ENCODE measurements around the gene BLCAP. TPM values are rescaled to one million over a fixed set of nuclear protein-coding genes. Genes with fewer than 3 reads are reported as not detected.
"Not testable (repeated sequence)": the region's sequence is repeated elsewhere in the genome, so short reads cannot be mapped to it uniquely, and the experiment has no call there.

BLCAP gene
- total RNA-seq, 2 experiments from 2014 or later = 14.2 to 16.2 TPM

- H3K9me3 Mint-ChIP-seq; H3K4me1 Mint-ChIP-seq (ENCODE audit: low read depth); intact Hi-C loops (cut with micrococcal nuclease); H3K27ac Mint-ChIP-seq; CTCF ChIA-PET; H3K27me3 Mint-ChIP-seq (ENCODE audit: low read depth); H3K4me3 Mint-ChIP-seq; DNase-seq; H3K36me3 Mint-ChIP-seq (ENCODE audit: low read depth): not testable (repeated sequence)
Observed at GRCh38 chr20:37551660-37552059, 24.0 kb upstream of the BLCAP start.

- H3K36me3 Mint-ChIP-seq (ENCODE audit: low read depth); DNase-seq; H3K4me3 Mint-ChIP-seq; intact Hi-C loops (cut with micrococcal nuclease); H3K27ac Mint-ChIP-seq; H3K4me1 Mint-ChIP-seq (ENCODE audit: low read depth); H3K27me3 Mint-ChIP-seq (ENCODE audit: low read depth); H3K9me3 Mint-ChIP-seq; CTCF ChIA-PET: not testable (repeated sequence)
Observed at GRCh38 chr20:37550101-37550920, 22.6 kb upstream of the BLCAP start.

- intact Hi-C loops (cut with micrococcal nuclease) = no loop called here
- CTCF ChIA-PET = no interaction called here
- no peaks in the 10 kb centered on the region for H3K36me3 Mint-ChIP-seq (ENCODE audit: low read depth)
- no peak for DNase-seq
- H3K9me3 Mint-ChIP-seq = no peaks in the 10 kb centered on the region
- H3K27me3 Mint-ChIP-seq (ENCODE audit: low read depth) = no peaks in the 10 kb centered on the region
- no peak overlapping the region for H3K4me3 Mint-ChIP-seq
- no peak overlapping the region for H3K27ac Mint-ChIP-seq
- H3K4me1 Mint-ChIP-seq (ENCODE audit: low read depth) = peaks cover 4% of the 10 kb centered on the region
Observed at GRCh38 chr20:37547912-37548311, 20.2 kb upstream of the BLCAP start.

- Mint-ChIP-seq H3K9me3 (no peaks in the 10 kb centered on the region), H3K4me1 (ENCODE audit: low read depth) (no peaks in the 10 kb centered on the region), H3K36me3 (ENCODE audit: low read depth) (no peaks in the 10 kb centered on the region), H3K4me3 (no peak overlapping the region), H3K27ac (no peak overlapping the region), H3K27me3 (ENCODE audit: low read depth) (no peaks in the 10 kb centered on the region)
- CTCF ChIA-PET = no interaction called here
- no peak for DNase-seq
- intact Hi-C loops (cut with micrococcal nuclease) = no loop called here
Observed at GRCh38 chr20:37545516-37545915, 17.8 kb upstream of the BLCAP start.

- H3K27ac Mint-ChIP-seq = no peak overlapping the region
- intact Hi-C loops (cut with micrococcal nuclease) = no loop called here
- no peak for DNase-seq
- no peaks in the 10 kb centered on the region for H3K9me3 Mint-ChIP-seq
- no peaks in the 10 kb centered on the region for H3K36me3 Mint-ChIP-seq (ENCODE audit: low read depth)
- CTCF ChIA-PET = interaction anchor here (0.6 to 0.7 kb wide), 2 partner anchors 19 to 274 kb away, joined by 3 read pairs; no protein-coding TSS in a partner anchor
- no peaks in the 10 kb centered on the region for H3K27me3 Mint-ChIP-seq (ENCODE audit: low read depth)
- H3K4me3 Mint-ChIP-seq = no peak overlapping the region
- no peaks in the 10 kb centered on the region for H3K4me1 Mint-ChIP-seq (ENCODE audit: low read depth)
Observed at GRCh38 chr20:37544386-37544785, 16.7 kb upstream of the BLCAP start.

GRCh38 chr20:37543828-37544227 is 16.2 kb upstream of the BLCAP start:
- no peak for DNase-seq
- no peaks in the 10 kb centered on the region for H3K27me3 Mint-ChIP-seq (ENCODE audit: low read depth)
- no peaks in the 10 kb centered on the region for H3K36me3 Mint-ChIP-seq (ENCODE audit: low read depth)
- no peak overlapping the region for H3K4me3 Mint-ChIP-seq
- CTCF ChIA-PET = no interaction called here
- no peaks in the 10 kb centered on the region for H3K9me3 Mint-ChIP-seq
- intact Hi-C loops (cut with micrococcal nuclease) = no loop called here
- no peak overlapping the region for H3K27ac Mint-ChIP-seq
- H3K4me1 Mint-ChIP-seq (ENCODE audit: low read depth) = no peaks in the 10 kb centered on the region

- H3K9me3 Mint-ChIP-seq = no peaks in the 10 kb centered on the region
- H3K4me3 Mint-ChIP-seq = no peak overlapping the region
- no peaks in the 10 kb centered on the region for H3K36me3 Mint-ChIP-seq (ENCODE audit: low read depth)
- no peaks in the 10 kb centered on the region for H3K4me1 Mint-ChIP-seq (ENCODE audit: low read depth)
- H3K27ac Mint-ChIP-seq = no peak overlapping the region
- CTCF ChIA-PET = no interaction called here
- intact Hi-C loops (cut with micrococcal nuclease) = no loop called here
- DNase-seq = no peak
- H3K27me3 Mint-ChIP-seq (ENCODE audit: low read depth) = no peaks in the 10 kb centered on the region
Observed at GRCh38 chr20:37542281-37542680, 14.6 kb upstream of the BLCAP start.

- no peaks in the 10 kb centered on the region for H3K27me3 Mint-ChIP-seq (ENCODE audit: low read depth)
- H3K36me3 Mint-ChIP-seq (ENCODE audit: low read depth) = no peaks in the 10 kb centered on the region
- no peak for DNase-seq
- intact Hi-C loops (cut with micrococcal nuclease) = no loop called here
- no peaks in the 10 kb centered on the region for H3K4me1 Mint-ChIP-seq (ENCODE audit: low read depth)
- no peak overlapping the region for H3K27ac Mint-ChIP-seq
- no peak overlapping the region for H3K4me3 Mint-ChIP-seq
- CTCF ChIA-PET = no interaction called here
- H3K9me3 Mint-ChIP-seq = no peaks in the 10 kb centered on the region
Observed at GRCh38 chr20:37541326-37541725, 13.7 kb upstream of the BLCAP start.

- H3K36me3 Mint-ChIP-seq (ENCODE audit: low read depth); H3K27me3 Mint-ChIP-seq (ENCODE audit: low read depth); intact Hi-C loops (cut with micrococcal nuclease); H3K27ac Mint-ChIP-seq; H3K9me3 Mint-ChIP-seq; H3K4me3 Mint-ChIP-seq; H3K4me1 Mint-ChIP-seq (ENCODE audit: low read depth); DNase-seq: not testable (repeated sequence)
- CTCF ChIA-PET = interaction anchor here (0.6 kb wide), 1 partner anchor 495 kb away, joined by 3 read pairs; no protein-coding TSS in a partner anchor
Observed at GRCh38 chr20:37540838-37541237, 13.2 kb upstream of the BLCAP start.

GRCh38 chr20:37540001-37540400 is 12.3 kb upstream of the BLCAP start:
- Mint-ChIP-seq H3K4me1 (ENCODE audit: low read depth) (no peaks in the 10 kb centered on the region), H3K27me3 (ENCODE audit: low read depth) (no peaks in the 10 kb centered on the region), H3K4me3 (no peak overlapping the region), H3K27ac (no peak overlapping the region), H3K36me3 (ENCODE audit: low read depth) (no peaks in the 10 kb centered on the region), H3K9me3 (no peaks in the 10 kb centered on the region)
- intact Hi-C loops (cut with micrococcal nuclease) = no loop called here
- no peak for DNase-seq
- CTCF ChIA-PET = no interaction called here

- Mint-ChIP-seq H3K9me3 (no peaks in the 10 kb centered on the region), H3K36me3 (ENCODE audit: low read depth) (no peaks in the 10 kb centered on the region), H3K4me3 (no peak overlapping the region), H3K4me1 (ENCODE audit: low read depth) (peaks cover 4% of the 10 kb centered on the region), H3K27ac (no peak overlapping the region), H3K27me3 (ENCODE audit: low read depth) (no peaks in the 10 kb centered on the region)
- CTCF ChIA-PET = interaction anchor here (0.9 kb wide), 1 partner anchor 347 kb away, joined by 3 read pairs; no protein-coding TSS in a partner anchor
- intact Hi-C loops (cut with micrococcal nuclease) = no loop called here
- DNase-seq = no peak
Observed at GRCh38 chr20:37539424-37539823, 11.7 kb upstream of the BLCAP start.

GRCh38 chr20:37538003-37538402 is 10.3 kb upstream of the BLCAP start:
- Mint-ChIP-seq H3K9me3 (no peaks in the 10 kb centered on the region), H3K36me3 (ENCODE audit: low read depth) (no peaks in the 10 kb centered on the region), H3K4me3 (no peak overlapping the region), H3K4me1 (ENCODE audit: low read depth) (peaks cover 4% of the 10 kb centered on the region), H3K27me3 (ENCODE audit: low read depth) (no peaks in the 10 kb centered on the region), H3K27ac (no peak overlapping the region)
- DNase-seq = no peak
- intact Hi-C loops (cut with micrococcal nuclease) = no loop called here
- CTCF ChIA-PET = no interaction called here

- intact Hi-C loops (cut with micrococcal nuclease) = no loop called here
Observed at GRCh38 chr20:37537505-37537904, 9.8 kb upstream of the BLCAP start.

More at GRCh38 chr20:37537505-37537904, 9.8 kb upstream of the BLCAP start:
- Mint-ChIP-seq H3K36me3 (ENCODE audit: low read depth) (no peaks in the 10 kb centered on the region), H3K27ac (no peak overlapping the region), H3K4me1 (ENCODE audit: low read depth) (peaks cover 4% of the 10 kb centered on the region), H3K4me3 (no peak overlapping the region), H3K27me3 (ENCODE audit: low read depth) (no peaks in the 10 kb centered on the region), H3K9me3 (no peaks in the 10 kb centered on the region)
- DNase-seq = no peak
- CTCF ChIA-PET = no interaction called here
